GM12878 (cell line): ENCODE data around the gene GNAI2. TPM values are rescaled to one million over a fixed set of nuclear protein-coding genes. Genes with fewer than 3 reads are reported as not detected.

ENCODE experiments used
- ATAC-seq: fragments of 200-7000 bp; cut with Tn5 transposase; 3 replicates; pipeline ENCODE4 v1.9.1; 2020; ENCODE audit warnings: mild to moderate bottlenecking, moderate library complexity
- BruUV-seq: library from RNA; stranded (reverse); fragments of 400-500 nt; replicated peaks from 2 replicates; lab custom pipeline; 2021; lab: Mats Ljungman, UMichigan
- CTCF ChIA-PET: fragments of 300-600 bp; sonication (Branson Sonifier 250); formaldehyde crosslinking; extraction: SDS; loops from one replicate; lab custom pipeline; 2021; ENCODE audit warnings: inconsistent platforms; lab: Yijun Ruan, JAX
- POLR2A ChIA-PET: fragments of 350-600 bp; formaldehyde crosslinking; extraction: SDS; loops from one replicate; lab custom pipeline; 2021; ENCODE audit warnings: inconsistent platforms; lab: Charles Lee
- RAD21 ChIA-PET: fragments of 300-600 bp; sonication (Branson Sonifier 250); formaldehyde crosslinking; loops from one replicate; lab custom pipeline; 2023; ENCODE audit warnings: antibody characterized with exemption; ENCODE audit not compliant: unreplicated experiment; lab: Charles Lee
- SMC1A ChIA-PET: fragments of 300-600 bp; sonication (Branson Sonifier 250); formaldehyde crosslinking; loops from one replicate; lab custom pipeline; 2023; ENCODE audit not compliant: unreplicated experiment, uncharacterized antibody; lab: Charles Lee
- DNase-seq: peaks from one replicate; pipeline ENCODE4 v3.0.0-alpha.2; 2011; ENCODE audit warnings: low read depth, low spot score
- FAIRE-seq: peaks from 3 replicates; lab custom pipeline; 2011; peaks lifted over from hg19 to GRCh38; lab: Jason Lieb, UNC
- H2AFZ ChIP-seq: 2 replicates; pipeline ENCODE4 v1.6.0; 2011; ENCODE audit warnings: low read depth, low read length, control low read depth; ENCODE audit not compliant: control insufficient read depth
- H3K27ac ChIP-seq: 2 replicates; pipeline ENCODE4 v1.5.1; 2011; ENCODE audit warnings: control low read depth; ENCODE audit not compliant: control insufficient read depth, insufficient read depth
- H3K27me3 ChIP-seq, 2 experiments: replicated peaks in 1 of 2; 2 replicates each; pipeline versions ENCODE4 v1.6.0 to v1.6.1; 2011; ENCODE audit warnings: low read length in 1 of 2; ENCODE audit not compliant: control insufficient read depth in 2 of 2, insufficient read depth in 2 of 2
- H3K36me3 ChIP-seq, 2 experiments: 2 replicates each; pipeline ENCODE4 v1.5.1; 2011; ENCODE audit warnings: low read length in 1 of 2; ENCODE audit not compliant: control insufficient read depth in 2 of 2, insufficient read depth in 2 of 2
- H3K4me1 ChIP-seq: 2 replicates; pipeline ENCODE4 v1.6.1; 2011; ENCODE audit warnings: mild to moderate bottlenecking, low read length, moderate library complexity, mixed read lengths; ENCODE audit not compliant: control insufficient read depth, insufficient read depth
- H3K4me2 ChIP-seq: 2 replicates; pipeline ENCODE4 v1.6.0; 2011; ENCODE audit warnings: control low read depth; ENCODE audit not compliant: control insufficient read depth, insufficient read depth
- H3K4me3 ChIP-seq: fragments of 200-600 bp; sonication (generic); 2 replicates; pipeline ENCODE4 v1.5.1; 2016
- H3K79me2 ChIP-seq: 2 replicates; pipeline ENCODE4 v1.6.0; 2011; ENCODE audit warnings: low read length; ENCODE audit not compliant: control insufficient read depth, insufficient read depth
- H3K9ac ChIP-seq: 2 replicates; pipeline ENCODE4 v1.8.0; 2011; ENCODE audit warnings: low read length, control low read depth, mixed read lengths; ENCODE audit not compliant: control insufficient read depth, insufficient read depth
- H3K9me3 ChIP-seq: replicated peaks from 3 replicates; pipeline ENCODE4 v1.5.1; 2011; ENCODE audit warnings: mild to moderate bottlenecking, low read length; ENCODE audit not compliant: control insufficient read depth, insufficient read depth
- H4K20me1 ChIP-seq: 2 replicates; pipeline ENCODE4 v1.6.0; 2011; ENCODE audit not compliant: control insufficient read depth, insufficient read depth
- BRCA1 ChIP-seq: IDR thresholded peaks from 2 replicates; pipeline ENCODE4 v1.6.1; 2011; ENCODE audit warnings: low read depth, low read length, improper control_type of control experiment
- DPF2 ChIP-seq: fragments of 450-650 bp; IDR thresholded peaks from 2 replicates; pipeline ENCODE4 v1.6.1; 2017; ENCODE audit warnings: mild to moderate bottlenecking
- MEF2B ChIP-seq: fragments of 450-650 bp; IDR thresholded peaks from 2 replicates; pipeline ENCODE4 v1.6.1; 2018; ENCODE audit warnings: mild to moderate bottlenecking, moderate library complexity; ENCODE audit not compliant: partially characterized antibody, poor library complexity, severe bottlenecking
- PAX8 ChIP-seq: fragments of 450-650 bp; IDR thresholded peaks from 2 replicates; pipeline ENCODE4 v1.6.1; 2017; ENCODE audit warnings: mild to moderate bottlenecking, moderate library complexity
- POLR2A ChIP-seq: IDR thresholded peaks from 2 replicates; pipeline ENCODE4 v1.6.1; 2011; ENCODE audit warnings: low read depth, mild to moderate bottlenecking, low read length
- SREBF2 ChIP-seq: IDR thresholded peaks from 2 replicates; pipeline ENCODE4 v1.6.1; 2012; ENCODE audit warnings: mild to moderate bottlenecking, low read length
- ZNF274 ChIP-seq: IDR thresholded peaks from one replicate; pipeline ENCODE4 v1.8.0; 2011; ENCODE audit not compliant: insufficient read length, insufficient read depth
- WGBS: methylation state at CpG from one replicate; pipeline ENCODE4 v1.1.6; 2016; ENCODE audit warnings: low lambda C conversion rate; ENCODE audit not compliant: insufficient replicate concordance, insufficient coverage; ENCODE audit errors: missing lambda C conversion rate; 5-methylcytosine and 5-hydroxymethylcytosine counted together
- in situ Hi-C: fragments of 300-500 bp; cut with MboI; formaldehyde crosslinking; loops from 9 replicates; pipeline ENCODE4 v1.14.3; 2018; ENCODE audit warnings: mixed read lengths
- intact Hi-C: fragments of 100-400 bp; cut with micrococcal nuclease; formaldehyde crosslinking; loops from one replicate; pipeline ENCODE4 v1.14.2; 2022; ENCODE audit not compliant: unreplicated experiment
- polyA plus RNA-seq, 11 experiments: library from polyadenylated mRNA; depleted of rRNA in 4 of 11; unstranded in 6 of 11; stranded (reverse) in 5 of 11; fragments of >200 nt; fragmentation: Nextera tagmentation in 4 of 11; fragmentation: Illumina TruSeq in 1 of 11; extraction: Ambion mirVana in 4 of 11; extraction: Trizol in 1 of 11; gene quantifications; 1 replicate in 1 of 11; 2 replicates in 10 of 11; pipeline versions ENCODE4 v1.2.1 to v1.2.3, GENCODE V29; 2011 to 2016; ENCODE audit warnings: inconsistent platforms in 2 of 11, missing spikeins in 2 of 11, low read depth in 1 of 11
- total RNA-seq, 4 experiments: library from RNA; depleted of rRNA in 3 of 4; stranded (reverse); fragments of >200 nt in 3 of 4; fragmentation: Illumina TruSeq in 1 of 4; extraction: Trizol in 1 of 4; gene quantifications; 2 replicates each; pipeline versions ENCODE4 v1.2.1 to v1.2.3, GENCODE V29; 2013 to 2021

Gene GNAI2
- total and polyA plus RNA-seq, 10 of the 15 experiments (the other 5 are each of a cell fraction or from before 2014, with no cell fraction given): 5.0 to 346 (median 237) TPM

GRCh38 chr3:50258029-50258680 is 22.2 kb downstream of the GNAI2 start:
- no peak overlapping the region for H3K9ac ChIP-seq

DNA sequence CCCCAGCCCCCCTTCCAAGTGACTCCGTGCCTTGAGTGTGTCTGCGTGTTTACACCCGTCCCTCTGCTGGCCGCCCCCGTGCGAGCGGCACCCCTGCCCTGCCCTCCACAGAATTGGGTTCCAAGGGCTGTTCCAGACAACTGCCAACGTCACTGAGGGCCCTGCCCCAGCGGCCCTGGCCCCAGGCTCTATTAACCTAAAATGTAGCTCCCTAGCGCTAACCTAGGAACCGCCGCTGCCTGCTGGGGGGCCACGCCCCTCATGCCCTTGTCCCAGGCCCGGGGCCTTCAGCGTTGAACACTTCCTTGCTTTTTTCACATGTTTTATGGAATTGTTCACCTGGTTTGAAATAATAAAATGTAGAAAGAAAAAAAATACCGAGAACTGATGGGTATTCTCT is 23.0 kb downstream of the GNAI2 start:
- WGBS: 93% methylated on average over 16 of the region's 16 CpGs
- POLR2A ChIA-PET: interaction anchor here (0.6 to 1.7 kb wide), 5 partner anchors 11 to 276 kb away, joined by 3 to 5 read pairs (median 4); partner anchors contain the start of genes HYAL3 and NAA80
- in situ Hi-C loops: no loop called here

More at GRCh38 chr3:50258029-50258680, 22.2 kb downstream of the GNAI2 start:
- Histone ChIP-seq H4K20me1 (no peaks in the 10 kb centered on the region), H3K4me1 (peaks cover 14% of the 10 kb centered on the region), H3K27me3 (no peaks in the 10 kb centered on the region), H3K4me3 (no peak overlapping the region), H3K27ac (no peak overlapping the region), H3K79me2 (no peaks in the 10 kb centered on the region), H2AFZ (no peak overlapping the region), H3K36me3 (peaks cover 19 to 38% of the 10 kb centered on the region in 2 experiments; a peak in 3 of 4 replicates), H3K4me2 (no peak overlapping the region), H3K9me3 (peaks cover 13% of the 10 kb centered on the region; the same call in 1 of the 3 replicates)
- no peak for DNase-seq
- TF ChIP-seq MEF2B (no peak), POLR2A (0 out of 2 replicates have a peak, but pooled peaks have one; percentile 28)
- no TSS peak for BruUV-seq
- CTCF ChIA-PET: interaction anchor here (5.7 to 7.9 kb wide), 2 partner anchors 11 to 32 kb away, joined by 43 to 44 read pairs; no protein-coding TSS in a partner anchor
- SMC1A ChIA-PET: interaction anchor here (2.9 kb wide), 1 partner anchor 11 kb away, joined by 10 read pairs; no protein-coding TSS in a partner anchor
- RAD21 ChIA-PET: no interaction called here
- ATAC-seq: no peak
- WGBS: 95% methylated on average over 17 of the region's 17 CpGs
- no peak for FAIRE-seq
- POLR2A ChIA-PET: interaction anchor here (0.6 to 1.7 kb wide), 5 partner anchors 10 to 275 kb away, joined by 3 to 5 read pairs (median 4); partner anchors contain the start of genes HYAL3 and NAA80
- intact Hi-C loops (no loop called here), in situ Hi-C loops (no loop called here)

More for the DNA sequence above, 23.0 kb downstream of the GNAI2 start:
- no peak overlapping the region for H3K27ac ChIP-seq
- H3K9ac ChIP-seq: no peak overlapping the region
- no peaks in the 10 kb centered on the region for H3K27me3 ChIP-seq
- peaks cover 13% of the 10 kb centered on the region; the same call in 1 of the 3 replicates for H3K9me3 ChIP-seq
- intact Hi-C loops: no loop called here
- DNase-seq (no peak), ATAC-seq (no peak), FAIRE-seq (no peak)
- RAD21 ChIA-PET: interaction anchor here (0.7 to 1.9 kb wide), 3 partner anchors 11 to 32 kb away, joined by 3 to 10 read pairs (median 7); no protein-coding TSS in a partner anchor
- no peak overlapping the region for H2AFZ ChIP-seq
- no peaks in the 10 kb centered on the region for H4K20me1 ChIP-seq
- no peak overlapping the region for H3K4me2 ChIP-seq
- H3K36me3 ChIP-seq: peaks cover 18 to 33% of the 10 kb centered on the region in 2 experiments; a peak in 3 of 4 replicates
- SMC1A ChIA-PET: interaction anchor here (2.9 kb wide), 1 partner anchor 12 kb away, joined by 10 read pairs; no protein-coding TSS in a partner anchor
- no peaks in the 10 kb centered on the region for H3K79me2 ChIP-seq
- peaks cover 14% of the 10 kb centered on the region for H3K4me1 ChIP-seq
- no peak overlapping the region for H3K4me3 ChIP-seq
- TF ChIP-seq SREBF2: no peak
- no peak for TF ChIP-seq BRCA1
- TF ChIP-seq ZNF274: no peak
- no peak for TF ChIP-seq DPF2
- no peak for TF ChIP-seq PAX8
- CTCF ChIA-PET: interaction anchor here (5.7 to 7.9 kb wide), 2 partner anchors 12 to 33 kb away, joined by 43 to 44 read pairs; no protein-coding TSS in a partner anchor
- no TSS peak for BruUV-seq
